K562 treated with DMSO at 1 percent for 48 hours (cell line): ENCODE data around the gene ZFYVE19. TPM values are rescaled to one million over a fixed set of nuclear protein-coding genes. Genes with fewer than 3 reads are reported as not detected.

Source experiments
- total RNA-seq: library from RNA; unstranded; fragments of 300-600 nt; gene quantifications from 2 replicates; pipeline ENCODE4 v1.2.3, GENCODE V29; 2022; ENCODE audit warnings: low replicate concordance; ENCODE audit errors: extremely low read depth

The ZFYVE19 gene
- total RNA-seq = not detected in 2 replicates

GRCh38 chr15:40807028-40807887 lies at the start of gene ZFYVE19, which contains the start of gene DNAJC17:
Gene ZFYVE19 (plus strand): TSS chr15:40807089. CDS start chr15:40807590, 501 bp downstream.
Gene DNAJC17 (minus strand): TSS chr15:40807473. CDS start chr15:40807446, 27 bp downstream.

GRCh38 chr15:40763801-40764628 lies 42.9 kb upstream of the ZFYVE19 start, which contains the start of gene GCHFR:
Gene GCHFR (plus strand): TSS chr15:40764068. CDS start chr15:40764181, 113 bp downstream.

GRCh38 chr15:40769274-40770146 lies 37.4 kb upstream of the ZFYVE19 start, which contains the start of gene C15orf62:
Gene C15orf62 (plus strand): TSS chr15:40769980. CDS start chr15:40770496, 516 bp downstream.

GRCh38 chr15:40828447-40829036 lies 21.7 kb downstream of the ZFYVE19 start, which contains the start of gene PPP1R14D:
Gene PPP1R14D (minus strand): TSS chr15:40828708. CDS start chr15:40828641, 67 bp downstream.

GRCh38 chr15:40843885-40844695 lies 37.2 kb downstream of the ZFYVE19 start, which contains the start of gene SPINT1:
Gene SPINT1 (plus strand): TSS chr15:40844048. CDS start chr15:40844555, 507 bp downstream.

Other genes starting within 250 kb of the ZFYVE19 start
- gene CCDC32, start 242.0 kb upstream of the ZFYVE19 start, total RNA-seq = not detected in 2 replicates
- not detected in 2 replicates for gene RPUSD2, start 237.8 kb upstream of the ZFYVE19 start, total RNA-seq
- gene KNL1, start 212.8 kb upstream of the ZFYVE19 start, total RNA-seq = not detected in 2 replicates
- not detected in 2 replicates for gene RAD51, start 111.9 kb upstream of the ZFYVE19 start, total RNA-seq
- gene RMDN3, start 51.8 kb upstream of the ZFYVE19 start, total RNA-seq = not detected in 2 replicates
- gene GCHFR, start 43.0 kb upstream of the ZFYVE19 start, total RNA-seq = not detected in 2 replicates
- not detected in 2 replicates for gene C15orf62, start 37.1 kb upstream of the ZFYVE19 start, total RNA-seq
- not detected in 2 replicates for gene DNAJC17, start 384 bp downstream of the ZFYVE19 start, total RNA-seq
- not detected in 2 replicates for gene PPP1R14D, start 21.6 kb downstream of the ZFYVE19 start, total RNA-seq
- gene SPINT1, start 37.0 kb downstream of the ZFYVE19 start, total RNA-seq = not detected in 2 replicates
- not detected in 2 replicates for gene RHOV, start 67.1 kb downstream of the ZFYVE19 start, total RNA-seq
- gene VPS18, start 87.4 kb downstream of the ZFYVE19 start, total RNA-seq = not detected in 2 replicates
- not detected in 2 replicates for gene DLL4, start 122.3 kb downstream of the ZFYVE19 start, total RNA-seq
- gene CHAC1, start 146.4 kb downstream of the ZFYVE19 start, total RNA-seq = not detected in 2 replicates